C4-2B (cell line): ENCODE results near the gene ZDHHC5.

ENCODE experiments used
- CTCF ChIP-seq: fragments of 450-650 bp; conservative IDR thresholded peaks from 2 replicates; pipeline ENCODE4 v1.5.1; 2017; ENCODE audit warnings: mild to moderate bottlenecking
- ZFX ChIP-seq: fragments of 450-650 bp; IDR thresholded peaks from 2 replicates; pipeline ENCODE4 v1.6.1; 2017

- no peak for TF ChIP-seq CTCF
- no peak for TF ChIP-seq ZFX
These were observed 8.2 kb upstream of the ZDHHC5 start for GRCh38 chr11:57659669-57660068.
